Panc1 (cell line): Measurements from ENCODE around the gene TTC23L. TPM values are rescaled to one million over a fixed set of nuclear protein-coding genes. Genes with fewer than 3 reads are reported as not detected.

Experiments
- ATAC-seq: fragments of 200-7000 bp; cut with Tn5 transposase; 2 replicates; pipeline ENCODE4 v1.9.1; 2020; ENCODE audit warnings: mild to moderate bottlenecking, moderate library complexity
- BruUV-seq: library from RNA; stranded (reverse); fragments of 400-500 nt; replicated peaks from 2 replicates; lab custom pipeline; 2021; lab: Mats Ljungman, UMichigan
- CTCF ChIA-PET: fragments of 300-600 bp; sonication (Branson Sonifier 250); formaldehyde crosslinking; loops from one replicate; lab custom pipeline; 2022; ENCODE audit warnings: antibody characterized with exemption; lab: Charles Lee
- POLR2A ChIA-PET: fragments of 300-600 bp; sonication (Branson Sonifier 250); formaldehyde crosslinking; loops from one replicate; lab custom pipeline; 2022; ENCODE audit warnings: antibody characterized with exemption; lab: Charles Lee
- DNase-seq: peaks from one replicate; pipeline ENCODE4 v3.0.0-alpha.2; 2010; ENCODE audit warnings: low read depth, low spot score
- H3K27ac ChIP-seq: 2 replicates; pipeline ENCODE4 v1.5.1; 2011; ENCODE audit warnings: mild to moderate bottlenecking, low read length, inconsistent platforms
- H3K27me3 ChIP-seq: fragments of 200-500 bp; sonication (Bioruptor generic); 2 replicates; pipeline ENCODE4 v1.6.0; 2014; ENCODE audit warnings: low read length, inconsistent platforms; ENCODE audit not compliant: control insufficient read depth, insufficient read depth
- H3K36me3 ChIP-seq: fragments of 200-500 bp; sonication (Bioruptor generic); 2 replicates; pipeline ENCODE4 v1.5.1; 2014; ENCODE audit warnings: inconsistent platforms, mild to moderate bottlenecking, low read length, moderate library complexity; ENCODE audit not compliant: control insufficient read depth, insufficient read depth
- H3K4me1 ChIP-seq: 2 replicates; pipeline ENCODE4 v1.5.1; 2011; ENCODE audit warnings: inconsistent platforms, mild to moderate bottlenecking, low read length, moderate library complexity; ENCODE audit not compliant: control insufficient read depth, insufficient read depth
- H3K4me3 ChIP-seq, 2 experiments: 2 replicates each; pipeline ENCODE4 v1.5.1; 2011 to 2012; ENCODE audit warnings: low read depth in 2 of 2, low read length in 2 of 2, mild to moderate bottlenecking in 2 of 2, inconsistent platforms in 1 of 2, moderate library complexity in 1 of 2
- H3K9me3 ChIP-seq: fragments of 200-500 bp; sonication (Bioruptor generic); 2 replicates; pipeline ENCODE4 v1.5.1; 2014; ENCODE audit warnings: low read depth, mild to moderate bottlenecking, inconsistent platforms, low read length, moderate library complexity; ENCODE audit not compliant: control insufficient read depth, insufficient read depth
- POLR2AphosphoS5 ChIP-seq: IDR thresholded peaks from 2 replicates; pipeline ENCODE4 v1.6.1; 2012; ENCODE audit warnings: mild to moderate bottlenecking, low read depth, low read length, moderate library complexity
- SIN3A ChIP-seq: IDR thresholded peaks from 2 replicates; pipeline ENCODE4 v1.6.1; 2012; ENCODE audit warnings: low read depth, mild to moderate bottlenecking, low read length, moderate library complexity, borderline replicate concordance; ENCODE audit not compliant: insufficient read depth
- TCF7L2 ChIP-seq: IDR thresholded peaks from 2 replicates; pipeline ENCODE4 v1.6.1; 2011; ENCODE audit warnings: mild to moderate bottlenecking, low read depth, low read length, inconsistent platforms
- in situ Hi-C: cut with HindIII; loops from 2 replicates; pipeline ENCODE4 v1.10.0; 2016; ENCODE audit warnings: low sequenced_read_pairs, low pct_unique_long_range_greater_than_20kb
- intact Hi-C: fragments of 100-400 bp; cut with micrococcal nuclease; formaldehyde crosslinking; loops from one replicate; pipeline ENCODE4 v1.10.0; 2022; ENCODE audit not compliant: unreplicated experiment
- total RNA-seq: library from RNA; stranded (reverse); gene quantifications from one replicate; pipeline ENCODE4 v1.2.1, GENCODE V29; 2021; ENCODE audit not compliant: unreplicated experiment
- TF ChIP-seq, protein P1 (sequence below), 2 experiments: IDR thresholded peaks; 2 replicates each; pipeline ENCODE4 v1.6.1; 2011 to 2012; ENCODE audit warnings: low read depth in 2 of 2, control low read depth in 1 of 2, low read length in 1 of 2, mild to moderate bottlenecking in 1 of 2, moderate library complexity in 1 of 2; ENCODE audit not compliant: insufficient read depth in 1 of 2
- TF ChIP-seq, protein P2 (sequence below): fragments of 450-650 bp; IDR thresholded peaks from 2 replicates; pipeline ENCODE4 v1.5.1; 2017; ENCODE audit warnings: mild to moderate bottlenecking

The TTC23L gene
- total RNA-seq, 1 experiment from 2014 or later: not detected

DNA sequence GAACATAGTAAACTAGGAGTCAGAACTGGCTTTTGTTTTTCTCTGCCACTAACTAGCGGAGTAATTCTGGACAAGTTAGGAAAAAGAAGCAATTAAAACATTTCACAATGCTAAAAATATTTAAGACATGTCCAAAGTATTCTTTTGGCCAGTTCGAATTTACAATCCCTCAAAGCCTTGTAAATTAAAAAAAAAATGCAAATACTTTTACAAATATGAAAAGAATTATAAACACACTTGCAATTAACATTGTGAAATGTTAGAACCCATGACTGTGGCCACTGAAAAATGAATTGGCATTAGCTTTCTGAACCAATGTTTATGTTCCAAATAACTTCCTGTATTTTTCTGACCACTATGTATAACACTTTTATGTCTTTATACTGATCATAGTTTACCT, 74.1 kb downstream of the TTC23L start:
- Histone ChIP-seq H3K4me1 (peaks cover 11% of the 10 kb centered on the region), H3K4me3 (no peak overlapping the region), H3K27ac (no peak overlapping the region), H3K9me3 (no peaks in the 10 kb centered on the region), H3K36me3 (peaks cover 41% of the 10 kb centered on the region), H3K27me3 (no peaks in the 10 kb centered on the region)
- no peak for DNase-seq
- ATAC-seq: no peak
- no TSS peak for BruUV-seq
- in situ Hi-C loops: no loop called here
- POLR2A ChIA-PET: no interaction called here
- TF ChIP-seq TCF7L2 (no peak), SIN3A (no peak), POLR2AphosphoS5 (no peak)
- TF ChIP-seq, protein P1, sequence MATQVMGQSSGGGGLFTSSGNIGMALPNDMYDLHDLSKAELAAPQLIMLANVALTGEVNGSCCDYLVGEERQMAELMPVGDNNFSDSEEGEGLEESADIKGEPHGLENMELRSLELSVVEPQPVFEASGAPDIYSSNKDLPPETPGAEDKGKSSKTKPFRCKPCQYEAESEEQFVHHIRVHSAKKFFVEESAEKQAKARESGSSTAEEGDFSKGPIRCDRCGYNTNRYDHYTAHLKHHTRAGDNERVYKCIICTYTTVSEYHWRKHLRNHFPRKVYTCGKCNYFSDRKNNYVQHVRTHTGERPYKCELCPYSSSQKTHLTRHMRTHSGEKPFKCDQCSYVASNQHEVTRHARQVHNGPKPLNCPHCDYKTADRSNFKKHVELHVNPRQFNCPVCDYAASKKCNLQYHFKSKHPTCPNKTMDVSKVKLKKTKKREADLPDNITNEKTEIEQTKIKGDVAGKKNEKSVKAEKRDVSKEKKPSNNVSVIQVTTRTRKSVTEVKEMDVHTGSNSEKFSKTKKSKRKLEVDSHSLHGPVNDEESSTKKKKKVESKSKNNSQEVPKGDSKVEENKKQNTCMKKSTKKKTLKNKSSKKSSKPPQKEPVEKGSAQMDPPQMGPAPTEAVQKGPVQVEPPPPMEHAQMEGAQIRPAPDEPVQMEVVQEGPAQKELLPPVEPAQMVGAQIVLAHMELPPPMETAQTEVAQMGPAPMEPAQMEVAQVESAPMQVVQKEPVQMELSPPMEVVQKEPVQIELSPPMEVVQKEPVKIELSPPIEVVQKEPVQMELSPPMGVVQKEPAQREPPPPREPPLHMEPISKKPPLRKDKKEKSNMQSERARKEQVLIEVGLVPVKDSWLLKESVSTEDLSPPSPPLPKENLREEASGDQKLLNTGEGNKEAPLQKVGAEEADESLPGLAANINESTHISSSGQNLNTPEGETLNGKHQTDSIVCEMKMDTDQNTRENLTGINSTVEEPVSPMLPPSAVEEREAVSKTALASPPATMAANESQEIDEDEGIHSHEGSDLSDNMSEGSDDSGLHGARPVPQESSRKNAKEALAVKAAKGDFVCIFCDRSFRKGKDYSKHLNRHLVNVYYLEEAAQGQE (IDR thresholded peaks at IDR 0.05; ENCODE audit: insufficient read depth in 1 of 2, low read depth in 2 of 2, low read length in 1 of 2): no peak
- TF ChIP-seq, protein P2, sequence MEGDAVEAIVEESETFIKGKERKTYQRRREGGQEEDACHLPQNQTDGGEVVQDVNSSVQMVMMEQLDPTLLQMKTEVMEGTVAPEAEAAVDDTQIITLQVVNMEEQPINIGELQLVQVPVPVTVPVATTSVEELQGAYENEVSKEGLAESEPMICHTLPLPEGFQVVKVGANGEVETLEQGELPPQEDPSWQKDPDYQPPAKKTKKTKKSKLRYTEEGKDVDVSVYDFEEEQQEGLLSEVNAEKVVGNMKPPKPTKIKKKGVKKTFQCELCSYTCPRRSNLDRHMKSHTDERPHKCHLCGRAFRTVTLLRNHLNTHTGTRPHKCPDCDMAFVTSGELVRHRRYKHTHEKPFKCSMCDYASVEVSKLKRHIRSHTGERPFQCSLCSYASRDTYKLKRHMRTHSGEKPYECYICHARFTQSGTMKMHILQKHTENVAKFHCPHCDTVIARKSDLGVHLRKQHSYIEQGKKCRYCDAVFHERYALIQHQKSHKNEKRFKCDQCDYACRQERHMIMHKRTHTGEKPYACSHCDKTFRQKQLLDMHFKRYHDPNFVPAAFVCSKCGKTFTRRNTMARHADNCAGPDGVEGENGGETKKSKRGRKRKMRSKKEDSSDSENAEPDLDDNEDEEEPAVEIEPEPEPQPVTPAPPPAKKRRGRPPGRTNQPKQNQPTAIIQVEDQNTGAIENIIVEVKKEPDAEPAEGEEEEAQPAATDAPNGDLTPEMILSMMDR: no peak
- intact Hi-C loops: no loop called here
- CTCF ChIA-PET: no interaction called here

DNA sequence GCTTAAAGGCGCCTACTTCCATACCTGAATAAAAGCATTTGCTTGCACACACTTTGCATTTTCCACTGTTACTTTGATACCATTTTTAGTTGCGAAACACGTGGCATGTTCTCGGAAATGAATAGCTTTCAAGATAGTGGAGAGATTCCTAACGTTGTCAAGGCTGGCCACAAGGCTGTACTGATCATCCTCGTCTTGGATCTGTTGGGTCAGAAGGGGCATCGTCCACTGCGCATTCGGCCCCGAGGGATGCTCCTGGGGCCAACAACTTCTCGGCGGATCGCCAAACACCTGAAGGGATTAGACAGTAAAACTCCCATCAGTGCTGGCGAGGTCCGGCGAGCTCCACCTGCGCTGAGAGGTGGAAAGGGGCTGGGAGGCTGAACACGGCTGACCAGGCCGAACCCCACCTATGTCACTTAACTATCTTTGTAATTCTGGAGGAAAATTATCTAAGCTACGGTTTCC, 75.7 kb downstream of the TTC23L start:
- peaks cover 12% of the 10 kb centered on the region for H3K4me1 ChIP-seq
- ATAC-seq (peak; percentile 41), DNase-seq (no peak)
- ChIA-PET CTCF (interaction anchor here (0.7 kb wide), 1 partner anchor 15 kb away, joined by 5 read pairs; the partner anchor contains the start of gene DNAJC21), POLR2A (interaction anchor here (0.6 to 2.4 kb wide), 3 partner anchors 11 to 841 kb away, joined by 3 to 17 read pairs (median 12); partner anchors contain the start of gene DNAJC21)
- peak overlapping the region; percentile 98 to 99 for H3K4me3 ChIP-seq
- intact Hi-C loops: no loop called here
- in situ Hi-C loops: no loop called here
- no TSS peak for BruUV-seq
- peak overlapping the region; percentile 99 for H3K27ac ChIP-seq
- TF ChIP-seq, protein P1 (IDR thresholded peaks at IDR 0.05; ENCODE audit: insufficient read depth in 1 of 2, low read depth in 2 of 2, low read length in 1 of 2): no peak
- no peak for TF ChIP-seq TCF7L2
- TF ChIP-seq, protein P2: no peak
- TF ChIP-seq SIN3A: no peak
- no peak for TF ChIP-seq POLR2AphosphoS5
- no peaks in the 10 kb centered on the region for H3K9me3 ChIP-seq
- no peaks in the 10 kb centered on the region for H3K27me3 ChIP-seq
- H3K36me3 ChIP-seq: peaks cover 42% of the 10 kb centered on the region
